Left cardiac atrium (tissue), 4 donors: Measurements from ENCODE around the gene RPL34. TPM values are rescaled to one million over a fixed set of nuclear protein-coding genes. Genes with fewer than 3 reads are reported as not detected.
"Not testable (repeated sequence)": the region's sequence is repeated elsewhere in the genome, so short reads cannot be mapped to it uniquely, and the experiment has no call there.

Source experiments
- ATAC-seq, 2 donors: fragments of 200-7000 bp; cut with Tn5 transposase; one replicate each; pipeline ENCODE4 v1.9.1; 2020; ENCODE audit warnings: mild to moderate bottlenecking in 2 of 2, moderate library complexity in 2 of 2
- DNase-seq: peaks from one replicate; pipeline ENCODE4 v3.0.0-alpha.2; 2020
- intact Hi-C, 2 donors: fragments of 100-400 bp; cut with DNase I; formaldehyde crosslinking; loops; one replicate each; pipeline versions ENCODE4 v1.14.1 to v1.15.1; 2022 to 2023
- long read RNA-seq: library from polyadenylated mRNA; unstranded; transcript quantifications from one replicate; pipeline ENCODE4 v2.0.0, GENCODE V29; 2021
- total RNA-seq, 2 donors: library from RNA; stranded (reverse); fragmentation: NEBNext Ultra II Directional; extraction: Animal tissue kit (Norgen Biotek cat#: 25700); gene quantifications; one replicate each; pipeline ENCODE4 v1.2.1, GENCODE V29; 2021
- donor health status: DM: no; HTN: yes; CAD: no.
- donor health status: DM: no; HTN: yes; CAD: no; lungs with severe emphysema.
- donor health status: DM: yes; HTN: yes; CAD: no.
- donor health status: Dilated cardiomyopathy.

RPL34 gene
- 100 to 1,000 TPM; 772 to 795 TPM for total RNA-seq
- long read RNA-seq, transcript RPL34-202 (5 exons, 441 nt), result major isoform, 14 of 20 reads
- long read RNA-seq, partial matches to known transcripts, result 1 of 20 reads
- long read RNA-seq, other reads (novel, unspliced or antisense), result 2 of 20 reads

DNA sequence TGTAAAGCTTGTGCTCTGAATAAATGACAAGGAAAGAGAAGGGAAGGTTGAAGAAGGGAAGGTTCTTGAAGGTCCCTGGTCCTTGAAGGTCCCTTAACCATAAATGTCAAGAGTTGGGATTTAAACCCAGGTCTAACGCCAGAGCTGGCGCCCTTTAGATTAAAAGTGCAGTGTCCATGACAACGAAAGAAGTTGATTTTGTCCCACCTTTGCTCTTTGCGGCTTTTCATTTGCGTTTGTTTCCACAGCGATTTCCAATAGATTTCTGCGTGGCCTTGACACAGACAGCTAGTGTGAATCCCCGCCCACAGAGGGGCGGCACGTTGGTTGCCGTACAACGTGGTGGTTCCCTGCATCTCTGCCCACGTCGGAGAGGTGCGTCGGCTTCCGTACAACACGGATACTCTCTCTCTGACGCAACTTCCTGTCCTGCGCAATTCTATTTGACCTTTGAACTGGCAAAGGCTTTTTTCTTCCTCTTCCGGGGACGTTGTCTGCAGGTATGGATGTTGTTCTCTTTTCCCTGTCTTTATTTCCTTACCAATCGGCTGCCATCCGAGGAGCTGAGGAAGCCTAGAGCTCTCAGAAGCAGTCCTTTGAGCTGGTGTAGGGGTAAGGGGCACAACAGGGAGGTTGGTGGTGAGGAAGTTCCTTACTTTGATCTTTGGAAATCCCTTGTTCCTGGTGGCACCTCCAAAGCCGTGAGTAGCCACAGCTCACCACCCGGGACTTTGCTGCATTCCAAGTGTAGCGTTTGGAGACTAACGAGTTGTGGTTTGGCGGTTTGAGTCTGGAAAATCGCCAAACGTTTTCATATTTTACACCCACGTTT is at the start of gene RPL34:
RPL34 (plus strand) TSS at position 476 of the 832 bp plus-strand sequence. CDS start 1,384 bp downstream, outside the sequence.
- peak; percentile 100 for ATAC-seq
- intact Hi-C loops, result no loop called here

DNA sequence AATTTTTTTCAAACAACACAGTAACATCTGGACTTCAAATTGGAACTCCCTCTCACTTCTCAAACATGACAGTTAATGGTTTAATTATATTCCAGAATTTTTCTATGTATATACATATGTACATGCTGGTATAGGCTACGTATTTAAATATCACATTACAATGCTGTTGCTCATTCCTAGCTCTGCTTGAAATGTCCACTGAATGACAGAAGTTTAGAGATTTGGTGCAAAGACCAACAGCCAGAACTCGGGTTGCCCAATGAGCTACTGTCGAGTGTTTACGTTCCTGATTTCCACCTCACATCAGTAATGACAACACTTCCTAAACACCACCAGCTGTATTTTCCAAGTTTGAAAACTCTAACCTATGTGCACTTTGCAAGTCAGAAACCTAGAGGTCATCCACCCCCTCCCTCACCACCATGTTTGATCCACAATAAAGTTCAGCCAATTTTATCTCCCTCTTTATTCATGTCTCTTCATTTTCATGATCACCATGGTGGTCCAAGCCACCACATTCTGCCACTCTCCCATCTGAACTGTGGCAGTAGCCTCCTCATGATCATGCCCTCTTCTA is 49.3 kb upstream of the RPL34 start:
- intact Hi-C loops, result loop anchor here (5.0 kb wide), 1 partner anchor 509 kb away; no protein-coding TSS in a partner anchor
- ATAC-seq (no peak), DNase-seq (no peak)

More for the DNA sequence above, at the start of gene RPL34:
- peak; percentile 99 for DNase-seq

DNA sequence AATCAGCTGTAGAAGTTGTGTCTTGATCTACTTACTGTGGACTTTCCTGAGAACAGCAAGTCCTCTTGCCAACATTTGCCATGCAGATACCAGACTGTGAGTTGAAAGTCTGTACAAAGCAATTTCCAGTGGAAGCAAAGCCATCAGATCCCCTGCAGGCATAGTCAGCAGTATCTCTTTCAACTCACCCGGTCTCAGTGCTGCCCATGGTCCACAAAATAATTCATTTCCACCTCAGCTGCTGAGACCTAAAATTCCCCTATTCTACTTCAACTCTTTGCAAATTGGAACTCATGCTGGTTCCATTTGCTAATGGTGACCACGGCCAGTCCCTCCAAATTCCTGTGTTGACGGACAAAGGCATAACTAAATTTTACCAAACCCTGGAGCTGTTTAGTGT is 46.0 kb upstream of the RPL34 start:
- no peak for DNase-seq
- no peak for ATAC-seq
- intact Hi-C loops, result loop anchor here (5.0 kb wide), 1 partner anchor 512 kb away; no protein-coding TSS in a partner anchor

DNA sequence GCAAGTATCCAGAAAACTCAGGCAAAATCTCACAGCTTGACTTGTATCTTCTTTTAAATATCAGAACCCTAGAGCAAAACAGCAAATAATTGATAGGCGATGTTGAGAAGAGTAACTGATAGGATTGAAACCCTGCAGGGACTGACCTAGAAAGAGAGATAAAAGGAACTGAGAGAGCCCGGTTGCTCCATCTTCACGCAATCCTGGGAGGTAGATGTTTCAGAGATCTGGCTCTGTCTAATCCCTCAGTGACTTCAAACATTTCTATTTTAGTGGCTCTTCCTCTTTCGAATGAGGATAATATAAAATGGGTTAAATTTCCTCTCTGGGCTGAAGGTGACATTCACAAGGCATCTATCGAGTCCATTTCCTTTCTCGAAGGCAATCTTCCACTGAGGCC is 39.3 kb upstream of the RPL34 start:
- DNase-seq, result no peak
- ATAC-seq, result no peak
- intact Hi-C loops, result no loop called here

DNA sequence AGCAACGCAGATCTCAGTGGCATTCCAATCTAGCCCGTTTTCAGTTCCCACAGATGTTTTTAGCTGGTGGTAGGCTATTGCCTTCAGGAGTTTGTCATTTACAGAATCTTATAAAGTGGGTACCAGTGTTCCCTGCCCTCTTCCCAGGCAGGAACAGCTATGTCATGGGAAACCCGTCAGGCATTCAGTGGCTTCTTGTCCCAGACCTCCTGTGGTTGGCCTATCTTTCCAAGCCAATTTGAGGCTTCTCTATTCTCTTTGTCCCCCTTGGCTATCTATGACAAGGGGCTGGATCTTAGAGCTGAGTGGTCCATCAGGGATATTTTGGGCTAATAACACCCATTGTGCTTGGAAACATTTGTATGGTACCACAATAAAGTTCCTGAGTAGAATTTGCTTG is 33.6 kb upstream of the RPL34 start:
- DNase-seq, result no peak
- no peak for ATAC-seq
- intact Hi-C loops, result no loop called here

DNA sequence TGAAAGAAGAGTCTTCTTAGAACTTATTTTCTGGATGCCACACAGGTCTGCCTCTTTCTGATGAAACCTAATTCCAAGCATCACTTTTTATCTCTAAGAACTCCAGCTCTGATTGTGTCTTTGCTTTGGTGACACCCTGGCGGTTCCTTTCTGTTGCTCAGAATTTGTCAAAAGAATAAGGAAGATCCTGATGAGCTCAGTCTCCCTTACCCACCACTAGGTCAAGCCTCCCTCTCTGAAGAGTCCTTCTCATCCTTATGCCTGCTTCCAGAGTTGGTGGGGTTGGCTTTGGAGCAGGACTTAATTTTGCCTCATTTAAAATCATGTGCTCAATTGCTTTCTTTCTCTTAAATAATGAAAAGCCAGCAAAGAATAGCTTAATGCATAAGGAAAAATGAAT is 31.5 kb upstream of the RPL34 start:
- ATAC-seq (no peak), DNase-seq (no peak)
- intact Hi-C loops, result no loop called here

DNA sequence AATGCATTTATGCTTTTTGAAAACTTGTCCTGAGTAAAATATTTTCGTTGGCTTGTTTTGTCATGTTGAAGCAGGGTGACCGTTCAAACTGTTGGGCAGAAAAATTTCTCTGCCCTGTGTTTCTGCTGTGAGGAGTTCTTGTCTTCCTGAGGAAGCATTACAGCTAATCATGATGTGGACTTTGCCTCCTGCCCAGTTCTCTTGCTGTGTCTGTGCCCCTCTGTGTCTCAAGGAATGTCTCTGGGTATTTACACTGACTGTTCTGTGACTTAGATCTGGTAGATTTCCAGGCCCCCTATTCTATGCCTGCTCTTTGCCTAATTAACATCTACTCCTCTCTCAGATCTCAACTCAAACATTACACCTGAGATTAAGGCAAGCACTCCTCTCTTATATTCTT is 30.4 kb upstream of the RPL34 start:
- intact Hi-C loops, result no loop called here
- no peak for ATAC-seq
- no peak for DNase-seq

DNA sequence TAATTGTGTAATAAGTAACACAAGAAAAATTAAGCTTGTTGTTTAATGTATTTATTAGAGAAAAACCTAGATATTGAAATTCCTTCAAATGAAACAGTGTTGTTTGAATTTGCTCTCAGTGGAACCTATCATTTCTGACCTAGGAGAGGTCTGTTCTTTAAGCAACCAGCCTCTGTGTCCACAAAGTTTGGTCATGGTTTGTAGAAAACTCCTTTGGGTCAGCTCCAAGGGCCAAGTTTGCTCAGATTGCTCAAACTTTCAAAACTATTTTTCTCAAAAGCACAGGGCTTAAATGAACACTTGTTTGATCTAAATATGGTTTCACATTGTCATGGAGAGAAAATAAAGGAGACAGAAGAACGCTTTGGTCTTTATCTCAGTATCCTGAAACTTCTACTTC is 29.6 kb upstream of the RPL34 start:
- intact Hi-C loops, result no loop called here
- no peak for ATAC-seq
- no peak for DNase-seq

DNA sequence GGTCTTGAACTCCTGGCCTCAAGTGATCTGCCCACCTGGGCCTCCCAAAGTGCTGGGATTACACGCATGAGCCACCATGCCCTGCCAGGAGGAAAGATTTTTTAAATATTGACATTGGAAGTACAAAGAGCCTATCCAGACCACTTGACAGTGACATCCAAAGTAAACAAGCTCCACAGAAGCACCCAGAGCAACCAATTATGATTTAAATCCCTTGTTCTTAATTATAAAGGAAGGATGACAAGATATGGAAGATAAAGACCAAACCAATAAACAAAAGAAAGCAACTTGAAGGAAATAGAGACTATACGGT is 27.7 kb upstream of the RPL34 start:
- ATAC-seq, result no peak
- DNase-seq, result no peak
- intact Hi-C loops, result no loop called here

DNA sequence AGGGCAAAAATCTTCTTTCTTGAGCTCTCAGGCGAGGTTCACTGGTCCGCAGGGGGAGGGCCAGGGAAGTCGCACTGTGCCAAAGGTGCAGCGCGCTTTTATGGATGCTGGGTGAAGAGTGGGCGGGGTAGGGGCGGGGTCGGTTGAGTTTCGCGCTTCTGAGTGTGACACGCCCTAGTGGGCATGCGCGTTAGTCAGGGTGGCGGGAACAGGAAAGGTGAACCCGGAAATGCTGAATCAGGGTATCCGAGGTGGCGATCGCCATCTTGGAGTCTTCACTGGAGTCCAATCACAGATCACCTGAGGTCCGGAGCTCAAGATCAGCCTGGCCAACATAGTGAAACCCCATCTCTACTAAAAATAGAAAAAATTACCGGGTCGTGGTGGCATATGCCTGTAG is 26.1 kb upstream of the RPL34 start:
- intact Hi-C loops, ATAC-seq, DNase-seq: not testable (repeated sequence)

DNA sequence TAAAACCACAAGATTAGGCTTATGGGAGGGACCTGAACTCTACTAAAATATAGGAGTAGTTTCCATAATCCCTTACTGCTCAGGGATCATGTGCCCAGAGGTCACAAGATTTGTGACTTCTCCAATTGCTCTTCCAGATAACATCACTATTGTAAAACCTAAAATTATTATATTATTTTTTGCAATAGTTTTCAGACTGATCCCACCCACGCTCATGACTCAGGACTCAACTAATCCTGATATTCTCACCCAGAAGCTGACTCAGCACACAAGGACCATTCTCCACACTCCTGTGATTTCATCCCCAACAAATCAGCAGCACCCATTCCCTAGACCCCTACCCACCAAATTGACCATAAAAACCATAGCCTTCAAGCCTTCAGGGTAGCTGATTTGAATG is 24.0 kb upstream of the RPL34 start:
- ATAC-seq, result no peak

DNA sequence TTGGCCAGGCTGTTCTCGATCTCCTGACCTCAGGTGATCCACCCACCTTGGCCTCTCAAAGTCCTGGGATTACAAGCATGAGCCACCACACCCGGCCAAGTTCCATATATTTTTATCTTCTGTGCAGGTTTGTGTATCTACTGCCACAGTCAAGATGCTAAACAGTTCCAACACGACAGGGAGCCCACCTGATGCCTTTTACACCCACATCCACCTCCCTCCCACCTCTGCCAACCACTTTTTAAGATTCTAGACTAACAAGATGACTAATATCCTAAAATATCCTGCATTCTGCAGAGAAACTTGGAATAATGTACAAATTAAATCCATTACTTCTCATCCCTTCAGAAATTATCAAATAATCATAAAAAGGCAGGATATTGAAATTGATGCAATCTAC is 19.3 kb upstream of the RPL34 start:
- no peak for ATAC-seq
- no peak for DNase-seq
- intact Hi-C loops, result no loop called here

More for the DNA sequence above, 24.0 kb upstream of the RPL34 start:
- no peak for DNase-seq
- intact Hi-C loops, result no loop called here

DNA sequence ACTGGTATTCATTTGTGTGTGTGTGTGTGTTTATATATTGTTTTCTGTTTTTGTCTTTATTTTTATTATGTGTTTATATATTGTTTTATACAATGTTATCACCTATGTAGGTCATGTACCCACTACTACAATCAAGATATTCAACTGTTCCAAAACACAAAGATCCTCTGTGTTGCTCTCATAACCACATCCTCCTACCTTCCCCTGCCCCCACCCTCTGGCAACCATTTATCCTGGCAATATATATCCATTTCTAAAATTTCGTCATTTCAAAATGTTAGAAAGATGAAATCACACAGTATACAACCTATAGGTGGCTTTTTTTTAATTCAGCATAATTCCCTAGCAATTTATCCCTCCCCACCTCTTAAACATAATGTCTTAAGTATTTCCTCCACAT is 18.8 kb upstream of the RPL34 start:
- no peak for ATAC-seq
- intact Hi-C loops, result no loop called here

DNA sequence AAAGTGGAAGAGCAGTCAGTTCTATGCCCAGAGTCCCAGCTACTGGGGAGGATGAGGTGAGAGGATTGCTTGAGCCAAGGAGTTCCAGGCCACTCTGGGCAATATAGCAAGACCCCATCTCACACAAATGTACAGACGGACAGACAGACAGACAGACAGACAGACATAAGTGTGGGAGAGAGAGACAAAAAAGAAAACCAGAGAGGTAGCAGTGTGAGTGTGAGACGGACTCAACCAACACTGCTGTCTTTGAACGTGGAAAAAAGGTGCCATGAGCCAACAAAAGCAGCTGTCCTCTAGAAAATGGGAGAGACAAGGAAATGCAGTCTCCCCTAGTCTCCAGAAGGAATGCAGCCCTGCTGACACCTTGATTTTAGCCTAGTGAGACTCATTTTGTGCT is 18.2 kb upstream of the RPL34 start:
- ATAC-seq (no peak), DNase-seq (no peak)
- intact Hi-C loops, result no loop called here

More for the DNA sequence above, 18.8 kb upstream of the RPL34 start:
- no peak for DNase-seq

DNA sequence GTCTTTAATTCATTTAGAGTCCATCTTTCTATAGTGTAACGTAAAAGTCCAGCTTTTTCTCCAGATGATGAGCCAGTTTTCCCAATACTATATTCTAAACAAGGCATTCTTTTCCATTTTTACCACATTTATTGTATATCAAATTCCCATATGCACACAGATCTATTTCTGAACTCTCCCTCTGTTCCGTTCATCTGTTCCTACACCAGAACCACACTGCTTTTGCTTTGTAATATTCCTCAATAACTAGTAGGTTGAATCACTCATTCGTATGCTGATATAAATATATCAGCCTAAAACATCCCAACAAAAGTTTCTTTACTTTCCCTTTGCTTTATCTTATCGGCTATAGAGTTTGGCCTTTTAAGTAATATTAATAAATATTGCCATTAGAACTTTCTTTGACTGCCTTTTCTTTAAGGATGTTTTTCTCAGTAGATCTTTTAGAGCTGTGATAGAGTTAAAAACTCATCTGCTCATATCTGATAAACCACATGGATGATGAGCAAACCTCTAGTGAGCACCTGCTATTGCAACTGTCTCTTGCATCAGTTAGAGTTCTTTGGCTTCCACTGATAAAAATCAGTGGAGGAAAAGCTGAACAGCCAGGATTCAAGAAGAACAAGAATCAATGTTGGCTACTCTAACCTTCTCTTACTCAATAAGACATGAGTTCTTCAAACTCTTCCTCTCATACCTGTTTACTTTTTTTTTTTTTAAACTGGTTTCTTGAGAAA is 13.1 kb upstream of the RPL34 start:
- intact Hi-C loops, result no loop called here
- ATAC-seq, result no peak
- no peak for DNase-seq

DNA sequence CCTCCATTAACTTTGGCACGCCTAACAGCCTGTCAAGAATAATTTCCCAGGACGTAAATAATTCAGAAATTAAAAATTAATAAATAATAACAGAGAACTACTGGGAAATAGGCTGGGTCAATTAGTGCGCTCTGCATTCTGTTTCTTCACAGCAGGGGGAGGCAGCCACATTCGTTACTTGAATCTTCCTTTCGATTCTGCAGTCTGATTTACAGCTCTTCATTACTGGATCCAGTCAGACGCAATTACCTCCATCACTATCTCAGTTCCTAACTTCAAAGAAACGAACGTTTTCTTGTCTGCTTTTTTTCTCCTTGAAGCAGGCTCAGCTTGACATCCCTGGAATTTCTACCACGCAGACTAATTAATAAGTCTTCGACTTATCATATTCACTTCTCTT is 9.0 kb upstream of the RPL34 start:
- ATAC-seq, result peak in 1 of 2 donors; percentile 79
- intact Hi-C loops, result no loop called here

DNA sequence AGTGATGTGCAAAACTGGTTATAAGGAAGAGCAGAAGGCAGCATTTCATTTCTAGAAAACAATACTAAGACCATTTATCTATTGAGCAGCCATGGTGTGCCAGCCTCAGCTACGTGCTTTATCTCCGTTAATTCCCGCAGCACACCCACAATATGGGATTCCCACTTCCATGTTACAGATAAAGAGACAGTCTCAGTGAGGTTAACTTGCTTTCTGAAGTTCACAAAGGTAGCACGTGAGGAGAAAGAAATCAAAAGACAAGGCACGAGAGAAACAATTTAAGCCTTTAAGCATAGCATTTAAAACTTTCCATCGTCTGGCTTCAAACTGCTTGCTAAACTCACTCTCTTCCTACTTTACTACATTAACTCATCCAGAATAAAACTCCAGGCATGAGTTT is 8.0 kb upstream of the RPL34 start:
- intact Hi-C loops, result no loop called here
- no peak for DNase-seq
- ATAC-seq, result no peak

More for the DNA sequence above, 9.0 kb upstream of the RPL34 start:
- DNase-seq, result no peak

DNA sequence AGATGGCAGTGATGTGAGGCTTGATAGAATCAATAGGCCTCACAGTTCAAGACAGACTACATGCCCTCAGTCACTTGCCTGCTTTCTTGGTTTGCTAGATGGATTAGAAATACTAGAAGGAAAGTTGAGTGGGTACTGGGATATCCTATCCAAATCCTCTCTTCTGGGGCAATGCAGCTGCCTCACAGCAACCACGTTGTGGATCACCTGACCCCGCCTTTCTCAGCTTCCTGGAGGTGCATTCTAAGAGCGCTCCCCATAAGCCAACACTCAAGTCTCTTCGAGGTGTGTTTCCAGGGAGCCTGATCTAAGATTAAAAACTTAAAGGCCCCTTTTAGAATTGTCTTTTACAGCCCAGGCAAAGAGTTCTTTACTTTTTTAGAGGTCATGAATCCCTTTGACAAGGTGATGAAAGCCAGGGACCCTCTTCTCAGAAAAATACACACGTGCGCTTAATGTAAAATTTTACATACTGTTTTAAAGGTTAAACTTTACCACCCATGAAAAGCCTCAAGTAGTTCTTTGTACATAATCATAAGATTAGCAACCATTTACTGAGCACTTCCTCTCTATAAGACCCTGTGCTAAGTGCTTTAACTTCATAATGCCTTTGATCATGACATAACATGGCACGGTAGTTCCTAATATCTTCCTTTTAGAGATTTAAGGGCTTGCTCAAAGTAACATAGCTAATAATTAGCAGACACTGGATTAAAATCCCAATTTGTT is 840 bp upstream of the RPL34 start:
- ATAC-seq (peak in 1 of 2 donors; percentile 9), DNase-seq (no peak)
- intact Hi-C loops, result no loop called here
